NCI-H748 treated with DMSO at 0.1 percent for 48 hours (cell line): ENCODE results near the gene MAU2.
A peak's percentile ranks its signal among the peaks of the same experiment; 100 is the strongest.

Experiments
- DNase-seq: peaks from one replicate; lab custom pipeline; 2025; lab: John Stamatoyannopoulos, UW

MAU2 gene

GRCh38 chr19:19308373-19308772 lies 12.3 kb upstream of the MAU2 start:
- no peak for DNase-seq

DNA sequence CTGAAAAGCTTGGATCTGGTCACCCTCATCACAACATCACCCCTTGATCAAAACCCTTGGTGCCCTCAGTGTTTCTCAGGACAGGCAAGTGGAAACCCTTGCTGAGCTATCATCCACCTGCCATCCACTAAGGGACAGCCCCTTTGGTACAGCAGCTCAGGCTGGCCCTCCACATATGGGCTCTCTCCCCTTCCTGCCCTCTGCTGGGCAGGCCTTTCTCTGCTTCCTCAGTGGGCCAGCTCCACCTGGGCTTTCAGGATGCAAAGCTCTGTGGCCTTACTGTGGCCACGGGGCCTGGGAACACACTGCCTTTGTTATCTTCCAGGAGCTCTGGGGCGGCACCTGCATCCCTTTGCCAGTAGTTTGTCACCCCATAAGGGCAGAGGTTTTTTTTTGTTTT lies 5.2 kb upstream of the MAU2 start:
- no peak for DNase-seq

DNA sequence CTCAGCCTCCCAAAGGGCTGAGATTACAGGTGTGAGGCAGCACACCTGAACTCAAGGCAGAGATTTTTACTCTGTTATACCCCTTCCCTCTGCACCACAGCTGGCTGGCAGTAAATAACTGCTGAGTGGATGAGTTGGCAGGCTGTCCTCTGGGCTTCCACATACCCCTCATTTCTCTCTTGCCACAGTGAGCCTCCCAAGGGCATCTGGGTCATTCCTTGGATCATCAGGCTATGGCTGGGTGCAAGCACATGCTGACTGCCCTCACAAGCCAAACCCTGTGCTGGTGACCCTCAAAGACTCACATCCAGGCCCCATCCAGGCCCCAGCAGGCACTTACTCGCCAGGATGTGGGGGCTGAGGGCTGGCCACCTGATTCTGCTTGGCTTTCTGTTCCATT lies 4.5 kb upstream of the MAU2 start:
- DNase-seq, result no peak

- DNase-seq, result no peak
These were observed 783 bp upstream of the MAU2 start for GRCh38 chr19:19319732-19320360.

DNA sequence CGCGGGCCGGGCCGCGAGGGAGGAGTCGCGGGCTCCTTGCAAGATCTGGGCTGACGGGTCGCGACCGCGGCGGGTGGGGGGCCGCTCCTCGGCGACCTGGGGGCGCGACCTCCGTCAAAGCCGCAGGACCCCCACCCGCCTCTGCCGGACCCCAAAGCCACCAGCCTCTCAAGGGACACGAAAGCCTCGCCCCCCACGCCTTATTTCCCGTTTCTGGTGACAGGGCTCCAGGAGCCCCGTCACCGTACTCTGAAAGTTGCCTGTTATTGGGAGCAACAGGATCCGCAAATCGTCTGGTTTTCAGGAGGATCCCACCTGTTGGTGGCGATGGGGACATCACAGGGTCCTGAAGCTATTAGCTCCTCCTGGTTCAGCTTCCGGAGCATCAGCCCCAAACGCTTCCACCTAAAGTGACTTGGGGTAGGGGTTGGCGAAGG lies 530 bp downstream of the MAU2 start:
- no peak for DNase-seq

GRCh38 chr19:19324059-19324770 lies 3.6 kb downstream of the MAU2 start:
- no peak for DNase-seq

GRCh38 chr19:19327672-19328071 lies 7.0 kb downstream of the MAU2 start:
- no peak for DNase-seq

GRCh38 chr19:19329126-19329525 lies 8.5 kb downstream of the MAU2 start:
- DNase-seq, result no peak

DNA sequence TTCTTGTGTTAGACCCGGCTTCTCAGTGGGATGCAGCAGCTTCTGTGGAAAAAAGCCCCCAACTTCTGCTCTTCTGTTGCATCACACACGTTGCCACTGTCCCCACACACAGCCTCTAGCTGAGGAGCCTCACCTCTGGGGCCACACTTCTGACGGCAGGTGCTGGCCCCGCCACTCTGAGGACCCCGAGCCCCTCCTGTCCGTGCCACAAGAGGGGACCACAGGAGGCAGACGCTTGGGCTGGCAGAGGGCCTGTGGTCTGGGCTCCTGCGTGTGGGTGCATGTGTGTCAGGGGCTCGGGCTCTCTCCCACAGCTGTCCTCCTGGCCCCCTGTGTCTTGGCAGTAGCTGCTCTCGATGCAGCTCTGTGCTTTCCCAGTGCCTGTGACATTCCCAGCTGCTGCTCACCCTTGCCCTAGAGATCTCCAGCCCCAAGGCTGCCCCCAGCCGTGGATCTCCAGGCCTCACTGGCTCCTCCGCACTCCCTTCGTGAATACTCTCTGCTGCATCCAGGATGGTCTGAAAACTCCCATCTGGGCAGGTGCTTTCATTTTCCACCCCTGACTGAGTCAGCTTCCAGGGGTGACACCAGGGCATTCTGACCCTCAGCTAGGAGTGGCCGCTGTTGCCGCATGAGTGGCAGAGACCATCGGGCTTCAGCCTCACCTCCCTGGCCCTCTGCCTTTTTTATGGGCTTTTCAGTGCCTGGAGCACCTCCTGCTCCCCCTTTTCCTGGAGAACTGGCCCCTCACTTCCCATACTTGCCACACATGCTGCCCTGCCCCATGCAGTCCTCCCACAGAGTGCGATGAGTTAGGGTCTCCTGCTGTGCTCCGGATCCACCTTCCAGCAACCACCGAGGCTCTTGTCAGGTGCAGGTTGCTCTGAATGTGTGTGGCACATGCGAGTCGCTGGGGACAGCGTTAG lies 13.7 kb downstream of the MAU2 start:
- DNase-seq, result no peak

DNA sequence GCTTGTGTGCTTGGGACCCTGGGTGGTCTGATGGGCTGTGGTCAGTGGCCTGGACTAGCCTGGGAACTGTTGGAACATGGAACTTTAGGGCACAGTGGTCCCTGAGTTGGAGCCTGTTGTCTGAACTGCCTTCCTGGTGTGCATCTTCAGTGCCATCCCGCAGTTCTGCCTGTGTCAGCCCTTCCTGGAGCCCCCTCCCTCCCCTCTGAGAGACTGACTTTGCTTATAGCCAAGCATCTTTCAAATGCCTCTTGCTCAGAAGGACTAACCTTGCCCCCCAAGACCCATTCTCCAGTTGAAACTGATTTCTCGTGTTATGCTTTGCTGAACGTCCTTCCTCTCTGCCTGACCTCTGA lies 14.3 kb downstream of the MAU2 start:
- DNase-seq, result no peak

DNA sequence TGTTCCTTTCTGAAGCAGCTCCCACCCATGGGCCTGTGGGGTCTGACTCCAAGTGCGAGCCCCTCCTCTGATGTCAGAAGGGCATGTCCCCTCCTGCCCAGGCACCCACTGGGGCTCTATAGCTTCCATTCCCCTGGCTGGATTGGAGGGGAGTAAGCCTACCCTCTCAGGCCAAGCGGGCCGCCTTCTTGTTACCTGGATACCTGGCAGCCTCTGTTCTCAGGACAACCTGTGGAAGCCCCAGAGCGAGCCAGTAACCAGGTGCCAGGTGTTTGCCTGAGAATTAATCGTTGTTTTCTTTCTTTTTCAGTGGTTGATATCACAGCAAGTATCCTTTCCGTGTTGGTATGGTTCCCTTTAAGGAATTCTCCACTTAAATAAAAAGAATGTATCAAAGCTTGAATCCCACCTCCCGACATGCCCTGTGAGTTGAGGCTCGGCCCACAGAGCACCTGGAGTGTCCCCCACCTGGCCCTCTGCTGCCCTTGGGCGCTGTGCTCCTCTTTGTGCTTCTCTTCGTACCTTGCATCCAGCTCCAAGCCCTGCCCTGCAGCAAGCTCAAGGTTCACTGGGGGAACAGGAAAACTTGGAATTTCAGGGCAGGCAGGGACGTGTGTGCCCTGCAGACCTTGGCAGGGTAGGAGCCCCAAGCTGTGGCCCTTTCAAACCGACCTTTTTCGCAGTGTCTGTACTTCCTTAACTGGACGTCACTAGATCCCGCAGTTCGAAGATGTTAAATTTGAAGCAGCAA lies 15.0 kb downstream of the MAU2 start:
- no peak for DNase-seq

DNA sequence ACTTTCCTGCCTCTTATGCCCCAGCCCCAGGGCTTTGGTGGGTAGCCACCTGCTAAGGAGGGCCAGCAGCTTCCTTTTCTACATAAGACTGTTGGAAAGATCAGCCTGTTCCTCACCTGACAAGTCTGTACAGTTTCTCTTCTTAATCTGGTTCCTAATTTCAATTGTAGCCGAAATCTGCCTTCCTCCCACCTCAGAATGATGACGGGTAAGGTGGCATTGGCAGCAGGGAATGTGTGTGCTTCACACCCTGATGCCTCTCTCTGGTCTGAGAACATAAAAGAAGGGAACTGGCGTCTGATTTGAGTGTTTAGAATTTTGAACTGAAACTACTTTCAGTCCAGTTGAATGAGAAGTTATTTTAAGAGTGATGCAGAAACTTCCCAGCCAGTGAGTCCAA lies 16.0 kb downstream of the MAU2 start:
- no peak for DNase-seq

GRCh38 chr19:19337120-19337519 lies 16.5 kb downstream of the MAU2 start:
- no peak for DNase-seq

DNA sequence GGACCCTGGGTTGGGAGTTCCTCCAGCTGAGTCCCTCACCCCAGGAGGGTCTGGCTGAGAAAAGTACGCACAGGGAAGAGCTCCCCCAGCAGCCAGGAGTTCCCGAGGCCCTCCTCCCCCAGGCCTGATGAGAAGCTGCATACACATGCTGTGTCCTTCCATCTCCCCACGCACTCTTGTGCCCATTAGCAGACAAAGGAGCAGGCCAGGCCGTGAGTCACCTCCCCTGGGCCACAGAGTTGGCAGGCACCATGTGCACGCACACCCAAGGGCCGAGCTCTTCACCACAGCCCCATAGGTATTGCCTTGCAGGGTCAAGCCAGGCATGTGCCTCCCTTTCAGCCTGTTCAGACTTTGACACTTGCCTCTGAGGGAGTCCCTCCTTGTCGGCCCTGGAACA lies 17.5 kb downstream of the MAU2 start:
- DNase-seq, result no peak

DNA sequence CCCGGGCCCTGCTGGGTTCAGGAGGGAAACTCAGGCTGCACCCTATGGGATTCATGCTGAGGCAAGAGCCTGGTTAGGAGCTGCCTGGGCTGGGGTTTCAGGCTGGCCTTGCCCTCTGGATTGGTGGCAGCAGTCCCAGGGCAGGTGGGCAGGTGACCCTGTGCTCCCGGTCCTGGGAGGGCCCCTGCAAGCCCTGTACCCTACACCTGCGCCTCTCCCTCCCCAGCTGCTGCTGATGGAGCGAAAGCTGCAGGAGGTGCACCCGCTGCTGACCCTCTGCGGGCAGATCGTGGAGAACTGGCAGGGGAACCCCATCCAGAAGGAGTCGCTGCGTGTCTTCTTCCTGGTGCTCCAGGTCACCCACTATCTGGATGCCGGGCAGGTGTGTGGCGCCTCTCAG lies 20.4 kb downstream of the MAU2 start:
- DNase-seq, result no peak

GRCh38 chr19:19342086-19343015 lies 21.7 kb downstream of the MAU2 start:
- peak; percentile 6 for DNase-seq

- DNase-seq, result no peak
These were observed 22.4 kb downstream of the MAU2 start for GRCh38 chr19:19343016-19343362.

GRCh38 chr19:19343762-19344161 lies 23.1 kb downstream of the MAU2 start:
- no peak for DNase-seq

DNA sequence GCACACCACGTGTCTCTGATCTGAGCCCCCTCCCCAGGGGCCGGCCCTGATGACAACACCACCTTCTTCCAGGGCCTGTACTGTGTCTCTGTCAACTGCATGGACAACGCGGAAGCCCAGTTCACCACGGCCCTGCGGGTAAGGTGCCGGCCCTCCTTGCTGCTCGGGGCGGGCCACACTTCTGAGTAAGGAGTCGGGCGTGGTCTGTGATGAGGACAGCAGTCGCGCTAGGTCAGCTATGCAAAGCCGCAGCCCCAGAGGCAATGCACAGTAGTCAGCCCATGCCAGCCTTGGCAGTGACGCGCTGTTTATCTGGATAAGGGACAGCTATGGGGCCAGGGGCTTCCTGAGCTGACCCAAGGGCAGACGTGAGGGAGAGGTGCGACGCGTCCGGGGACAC lies 24.6 kb downstream of the MAU2 start:
- no peak for DNase-seq

DNA sequence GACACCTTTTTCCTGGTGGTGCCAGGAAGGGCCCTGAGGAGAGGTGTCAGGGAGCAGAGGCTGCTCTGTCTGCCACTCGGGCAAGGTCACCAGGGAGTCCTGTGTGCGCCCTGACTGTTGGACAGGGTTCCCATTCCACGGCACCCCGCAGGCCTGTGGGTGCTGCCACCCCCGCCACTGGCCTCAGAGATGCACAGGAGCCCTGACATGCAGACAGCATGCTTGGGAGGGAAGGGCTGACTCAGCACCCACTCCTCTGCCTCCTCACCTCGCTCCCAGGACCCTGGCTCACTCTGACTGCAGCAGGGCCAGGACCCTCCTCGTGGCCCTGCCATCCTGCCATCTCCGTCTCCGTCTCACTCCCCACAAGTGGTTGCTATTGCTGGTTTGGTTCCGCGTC lies 25.3 kb downstream of the MAU2 start:
- DNase-seq, result no peak

GRCh38 chr19:19347401-19348110 lies 26.9 kb downstream of the MAU2 start:
- no peak for DNase-seq
